Measurements from ENCODE around the gene PTCH1. TPM values are rescaled to one million over a fixed set of nuclear protein-coding genes. Genes with fewer than 3 reads are reported as not detected.
A peak's percentile ranks its signal among the peaks of the same experiment; 100 is the strongest.

The PTCH1 gene
- total and polyA plus RNA-seq, 12 donors = 1.6 to 10.0 (median 6.5) TPM

DNA sequence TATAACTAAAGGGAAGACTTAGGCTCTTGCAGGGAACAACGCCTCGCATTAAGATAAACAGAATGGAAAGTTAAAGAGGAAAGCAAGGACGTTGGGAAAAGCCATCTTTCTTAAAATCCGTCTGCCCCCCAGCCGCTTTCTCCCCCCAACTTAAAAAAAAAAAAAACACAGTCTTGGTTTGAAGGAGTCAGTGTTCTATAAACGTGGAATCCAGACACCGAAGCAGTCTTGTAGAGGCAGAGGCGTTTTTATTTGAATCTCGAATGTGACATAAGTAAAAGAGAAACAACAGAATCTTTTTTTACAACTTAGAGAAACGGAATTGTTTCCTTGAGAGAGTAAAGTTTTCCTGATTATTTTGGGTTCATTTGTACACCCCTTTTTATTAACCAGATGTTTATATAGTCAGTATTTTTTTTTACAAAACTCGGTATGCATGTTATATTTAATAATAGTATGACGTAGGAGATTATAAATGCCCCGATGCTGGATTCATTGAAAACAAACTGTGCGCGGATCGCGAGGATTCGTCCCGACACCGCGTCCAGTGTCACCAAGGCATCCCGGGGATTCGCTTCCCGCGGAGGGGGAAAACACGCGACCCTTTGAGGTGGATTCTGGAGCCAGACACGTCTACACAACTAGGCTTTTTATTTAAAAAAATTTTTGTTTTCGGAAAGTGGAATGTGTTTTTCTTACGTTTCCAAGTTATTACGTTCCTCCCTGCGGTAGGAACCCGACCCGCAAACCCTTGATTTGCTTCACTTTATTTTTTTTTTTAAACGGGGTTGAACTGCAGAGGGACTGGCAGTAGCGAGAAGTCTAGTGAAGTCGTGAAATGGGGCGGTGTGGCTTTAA lies 6.7 kb downstream of the PTCH1 start:
- Histone ChIP-seq H3K4me1 (peaks cover 0 to 36% (median 20%) of the 10 kb centered on the region in 9 donors), H3K27me3 (peaks cover 0 to 85% (median 0%) of the 10 kb centered on the region in 7 donors), H3K36me3 (no peaks in the 10 kb centered on the region), H3K4me3 (peak overlapping the region; percentile 69 to 97 (median 82)), H3K27ac (peak overlapping the region; percentile 11 to 99 (median 94)), H3K9me3 (no peaks in the 10 kb centered on the region)
- WGBS, 2 donors = 0% methylated on average over 38 of the region's 38 CpGs
- DNase-seq (peak in 1 of 2 donors; percentile 29), ATAC-seq (no peak)
- TF ChIP-seq, protein P1, sequence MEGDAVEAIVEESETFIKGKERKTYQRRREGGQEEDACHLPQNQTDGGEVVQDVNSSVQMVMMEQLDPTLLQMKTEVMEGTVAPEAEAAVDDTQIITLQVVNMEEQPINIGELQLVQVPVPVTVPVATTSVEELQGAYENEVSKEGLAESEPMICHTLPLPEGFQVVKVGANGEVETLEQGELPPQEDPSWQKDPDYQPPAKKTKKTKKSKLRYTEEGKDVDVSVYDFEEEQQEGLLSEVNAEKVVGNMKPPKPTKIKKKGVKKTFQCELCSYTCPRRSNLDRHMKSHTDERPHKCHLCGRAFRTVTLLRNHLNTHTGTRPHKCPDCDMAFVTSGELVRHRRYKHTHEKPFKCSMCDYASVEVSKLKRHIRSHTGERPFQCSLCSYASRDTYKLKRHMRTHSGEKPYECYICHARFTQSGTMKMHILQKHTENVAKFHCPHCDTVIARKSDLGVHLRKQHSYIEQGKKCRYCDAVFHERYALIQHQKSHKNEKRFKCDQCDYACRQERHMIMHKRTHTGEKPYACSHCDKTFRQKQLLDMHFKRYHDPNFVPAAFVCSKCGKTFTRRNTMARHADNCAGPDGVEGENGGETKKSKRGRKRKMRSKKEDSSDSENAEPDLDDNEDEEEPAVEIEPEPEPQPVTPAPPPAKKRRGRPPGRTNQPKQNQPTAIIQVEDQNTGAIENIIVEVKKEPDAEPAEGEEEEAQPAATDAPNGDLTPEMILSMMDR (IDR thresholded peaks at IDR 0.05) = no peak
- intact Hi-C loops (cut with DNase I) = loop anchor here in 9 of 10 donors (2.0 to 10.0 kb wide), 13 partner anchors 48 to 705 kb away; partner anchors contain the start of genes ERCC6L2 (in 6 of the 9) and FANCC (in 6 of the 9)

DNA sequence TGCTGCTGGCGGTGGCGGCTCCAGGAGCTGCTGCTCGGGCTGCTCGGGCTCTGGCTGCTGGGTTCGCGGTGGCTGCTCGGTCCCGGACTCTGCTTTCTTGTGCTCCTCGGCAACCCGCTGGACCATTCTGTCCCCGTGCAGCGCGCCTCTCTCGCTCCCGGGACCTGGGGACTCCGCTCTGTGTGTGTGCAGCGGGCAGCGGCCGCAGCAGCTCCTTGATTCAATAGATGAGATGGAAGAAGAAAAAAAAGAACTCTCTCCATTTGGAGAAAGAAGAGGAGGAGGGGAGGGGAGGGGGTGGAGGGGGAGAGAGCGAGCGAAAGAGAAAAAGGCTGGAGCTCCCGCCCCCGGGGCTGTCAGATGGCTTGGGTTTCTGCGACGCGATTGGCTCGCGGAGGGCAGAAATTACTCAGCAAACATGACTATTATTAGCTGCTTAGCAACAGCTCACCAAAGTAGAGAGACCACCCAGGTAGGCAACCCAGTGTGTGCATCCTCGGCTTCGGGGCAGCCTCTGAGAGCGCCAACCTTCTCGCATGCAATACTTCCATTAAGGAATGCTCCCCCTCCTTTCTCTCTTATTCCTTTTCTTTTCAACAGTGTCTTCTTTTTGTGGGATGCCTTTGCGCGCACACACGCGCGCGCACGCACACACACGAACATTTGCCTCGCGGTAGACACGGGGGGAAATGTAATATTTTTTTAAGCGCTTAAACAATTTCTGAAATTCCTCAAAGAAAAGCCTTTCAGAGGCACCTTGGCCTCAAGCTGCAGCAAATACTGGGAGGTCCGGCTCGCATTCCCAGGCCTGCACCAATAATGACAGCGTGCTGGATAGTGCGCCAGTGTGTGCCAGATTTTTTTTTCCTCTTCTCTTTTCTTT lies 7.6 kb downstream of the PTCH1 start:
- H3K27ac ChIP-seq = peak overlapping the region; percentile 56 to 99 (median 95)
- H3K4me3 ChIP-seq = peak overlapping the region; percentile 69 to 97 (median 82)
- H3K36me3 ChIP-seq = no peaks in the 10 kb centered on the region
- WGBS, 2 donors = 1% methylated on average over 47 to 48 of the region's 48 CpGs
- peaks cover 0 to 45% (median 26%) of the 10 kb centered on the region in 9 donors for H3K4me1 ChIP-seq
- TF ChIP-seq, protein P1 (IDR thresholded peaks at IDR 0.05) = no peak
- H3K9me3 ChIP-seq = no peaks in the 10 kb centered on the region
- peak; percentile 79 to 84 for DNase-seq
- intact Hi-C loops (cut with DNase I) = loop anchor here in 6 of 10 donors (2.0 to 10.0 kb wide), 7 partner anchors 47 to 706 kb away; partner anchors contain the start of genes FANCC (in 4 of the 6) and ERCC6L2 (in 3 of the 6)
- peaks cover 0 to 85% (median 0%) of the 10 kb centered on the region in 7 donors for H3K27me3 ChIP-seq
- ATAC-seq = peak; percentile 21 to 64 (median 46)

DNA sequence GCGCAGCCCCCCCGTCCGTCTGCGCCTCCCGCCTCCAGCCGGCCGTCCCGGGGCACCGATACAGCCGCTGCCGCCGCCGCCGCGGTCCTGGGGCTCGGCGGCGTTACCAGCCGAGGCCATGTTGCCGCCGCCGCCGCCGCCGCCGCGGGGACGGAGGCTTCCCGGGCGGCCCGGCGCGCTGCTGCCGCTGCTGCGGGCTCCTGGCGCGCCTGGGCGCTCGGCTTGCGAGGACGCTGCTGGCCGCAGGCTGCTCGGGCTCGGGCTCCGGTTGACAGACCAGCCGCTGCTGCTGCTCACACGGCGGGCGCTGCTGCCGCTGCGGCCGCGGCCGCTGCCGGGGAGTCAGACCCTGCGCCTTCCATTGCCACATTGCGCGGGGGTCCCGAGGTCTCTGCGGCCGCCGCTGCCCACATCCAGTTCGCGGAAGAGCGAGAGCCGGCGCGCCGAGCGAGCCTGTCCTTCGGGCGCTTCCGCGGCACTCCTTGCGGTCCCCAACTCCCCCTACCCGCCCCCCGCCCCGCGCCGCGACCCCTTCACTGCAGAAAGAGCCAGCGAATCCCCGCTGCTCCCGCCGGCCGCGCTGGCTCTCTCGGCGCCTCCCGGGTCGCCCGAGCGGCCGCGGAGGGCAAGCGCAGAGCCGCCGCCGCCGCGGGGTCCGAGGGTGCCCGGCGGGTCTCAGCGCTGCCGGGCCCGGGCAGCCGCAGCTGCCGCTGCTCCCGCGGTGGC lies 8.4 kb downstream of the PTCH1 start:
- Histone ChIP-seq H3K27me3 (peaks cover 0 to 81% (median 0%) of the 10 kb centered on the region in 7 donors), H3K36me3 (no peaks in the 10 kb centered on the region), H3K4me3 (peak overlapping the region; percentile 69 to 97 (median 82)), H3K27ac (peak overlapping the region; percentile 87 to 99 (median 95)), H3K9me3 (no peaks in the 10 kb centered on the region), H3K4me1 (peaks cover 0 to 47% (median 30%) of the 10 kb centered on the region in 9 donors)
- intact Hi-C loops (cut with DNase I) = loop anchor here in 6 of 10 donors (2.0 to 10.0 kb wide), 7 partner anchors 46 to 706 kb away; partner anchors contain the start of genes FANCC (in 4 of the 6) and ERCC6L2 (in 3 of the 6)
- peak in 1 of 2 donors; percentile 32 for DNase-seq
- 1 to 2% methylated on average over 61 to 111 of the region's 111 CpGs for WGBS, 2 donors
- TF ChIP-seq, protein P1 (IDR thresholded peaks at IDR 0.05) = no peak
- ATAC-seq = no peak
